DMS 273 (cell line): ENCODE results near the gene TTC22.
A peak's percentile ranks its signal among the peaks of the same experiment; 100 is the strongest.

ENCODE experiments used
- DNase-seq: peaks from one replicate; lab custom pipeline; 2025; ENCODE audit not compliant: unreplicated experiment; lab: John Stamatoyannopoulos, UW

The TTC22 gene

GRCh38 chr1:54834007-54834541, 33.0 kb upstream of the TTC22 start:
- no peak for DNase-seq

GRCh38 chr1:54833121-54833520, 32.0 kb upstream of the TTC22 start:
- no peak for DNase-seq

GRCh38 chr1:54826226-54826816, 25.2 kb upstream of the TTC22 start:
- DNase-seq, result no peak

- DNase-seq, result no peak
Measured at GRCh38 chr1:54825696-54826095, 24.6 kb upstream of the TTC22 start.

GRCh38 chr1:54823670-54824069, 22.5 kb upstream of the TTC22 start:
- no peak for DNase-seq

- DNase-seq, result no peak
Measured at GRCh38 chr1:54819733-54820132, 18.6 kb upstream of the TTC22 start.

- DNase-seq, result no peak
Measured at GRCh38 chr1:54819195-54819536, 18.0 kb upstream of the TTC22 start.

- no peak for DNase-seq
Measured at GRCh38 chr1:54818461-54819194, 17.5 kb upstream of the TTC22 start.

- DNase-seq, result no peak
Measured at GRCh38 chr1:54816951-54817350, 15.8 kb upstream of the TTC22 start.

GRCh38 chr1:54816130-54816529, 15.0 kb upstream of the TTC22 start:
- DNase-seq, result no peak

GRCh38 chr1:54815086-54815876, 14.2 kb upstream of the TTC22 start:
- peak; percentile 12 for DNase-seq

- DNase-seq, result no peak
Measured at GRCh38 chr1:54814571-54814970, 13.4 kb upstream of the TTC22 start.

- no peak for DNase-seq
Measured at GRCh38 chr1:54814126-54814498, 13.0 kb upstream of the TTC22 start.

GRCh38 chr1:54813485-54814125, 12.5 kb upstream of the TTC22 start:
- DNase-seq, result no peak

- no peak for DNase-seq
Measured at GRCh38 chr1:54812801-54813484, 11.8 kb upstream of the TTC22 start.

GRCh38 chr1:54811739-54812655, 10.9 kb upstream of the TTC22 start:
- DNase-seq, result no peak

- DNase-seq, result no peak
Measured at GRCh38 chr1:54811066-54811465, 9.9 kb upstream of the TTC22 start.

- DNase-seq, result peak; percentile 86
Measured at GRCh38 chr1:54810153-54810942, 9.2 kb upstream of the TTC22 start.

GRCh38 chr1:54809496-54810074, 8.5 kb upstream of the TTC22 start:
- DNase-seq, result no peak
